GM12878 (cell line): ENCODE measurements around the gene GVQW3. TPM values are rescaled to one million over a fixed set of nuclear protein-coding genes. Genes with fewer than 3 reads are reported as not detected.

ENCODE experiments used
- ATAC-seq: fragments of 200-7000 bp; cut with Tn5 transposase; 3 replicates; pipeline ENCODE4 v1.9.1; 2020; ENCODE audit warnings: mild to moderate bottlenecking, moderate library complexity
- BruUV-seq: library from RNA; stranded (reverse); fragments of 400-500 nt; replicated peaks from 2 replicates; lab custom pipeline; 2021; lab: Mats Ljungman, UMichigan
- CTCF ChIA-PET: fragments of 300-600 bp; sonication (Branson Sonifier 250); formaldehyde crosslinking; extraction: SDS; loops from one replicate; lab custom pipeline; 2021; ENCODE audit warnings: inconsistent platforms; lab: Yijun Ruan, JAX
- POLR2A ChIA-PET: fragments of 350-600 bp; formaldehyde crosslinking; extraction: SDS; loops from one replicate; lab custom pipeline; 2021; ENCODE audit warnings: inconsistent platforms; lab: Charles Lee
- RAD21 ChIA-PET: fragments of 300-600 bp; sonication (Branson Sonifier 250); formaldehyde crosslinking; loops from one replicate; lab custom pipeline; 2023; ENCODE audit warnings: antibody characterized with exemption; ENCODE audit not compliant: unreplicated experiment; lab: Charles Lee
- SMC1A ChIA-PET: fragments of 300-600 bp; sonication (Branson Sonifier 250); formaldehyde crosslinking; loops from one replicate; lab custom pipeline; 2023; ENCODE audit not compliant: unreplicated experiment, uncharacterized antibody; lab: Charles Lee
- DNase-seq: peaks from one replicate; pipeline ENCODE4 v3.0.0-alpha.2; 2011; ENCODE audit warnings: low read depth, low spot score
- FAIRE-seq: peaks from 3 replicates; lab custom pipeline; 2011; peaks lifted over from hg19 to GRCh38; lab: Jason Lieb, UNC
- H2AFZ ChIP-seq: 2 replicates; pipeline ENCODE4 v1.6.0; 2011; ENCODE audit warnings: low read depth, low read length, control low read depth; ENCODE audit not compliant: control insufficient read depth
- H3K27ac ChIP-seq: 2 replicates; pipeline ENCODE4 v1.5.1; 2011; ENCODE audit warnings: control low read depth; ENCODE audit not compliant: control insufficient read depth, insufficient read depth
- H3K27me3 ChIP-seq, 2 experiments: replicated peaks in 1 of 2; 2 replicates each; pipeline versions ENCODE4 v1.6.0 to v1.6.1; 2011; ENCODE audit warnings: low read length in 1 of 2; ENCODE audit not compliant: control insufficient read depth in 2 of 2, insufficient read depth in 2 of 2
- H3K36me3 ChIP-seq, 2 experiments: 2 replicates each; pipeline ENCODE4 v1.5.1; 2011; ENCODE audit warnings: low read length in 1 of 2; ENCODE audit not compliant: control insufficient read depth in 2 of 2, insufficient read depth in 2 of 2
- H3K4me1 ChIP-seq: 2 replicates; pipeline ENCODE4 v1.6.1; 2011; ENCODE audit warnings: mild to moderate bottlenecking, low read length, moderate library complexity, mixed read lengths; ENCODE audit not compliant: control insufficient read depth, insufficient read depth
- H3K4me2 ChIP-seq: 2 replicates; pipeline ENCODE4 v1.6.0; 2011; ENCODE audit warnings: control low read depth; ENCODE audit not compliant: control insufficient read depth, insufficient read depth
- H3K4me3 ChIP-seq: fragments of 200-600 bp; sonication (generic); 2 replicates; pipeline ENCODE4 v1.5.1; 2016
- H3K79me2 ChIP-seq: 2 replicates; pipeline ENCODE4 v1.6.0; 2011; ENCODE audit warnings: low read length; ENCODE audit not compliant: control insufficient read depth, insufficient read depth
- H3K9ac ChIP-seq: 2 replicates; pipeline ENCODE4 v1.8.0; 2011; ENCODE audit warnings: low read length, control low read depth, mixed read lengths; ENCODE audit not compliant: control insufficient read depth, insufficient read depth
- H3K9me3 ChIP-seq: replicated peaks from 3 replicates; pipeline ENCODE4 v1.5.1; 2011; ENCODE audit warnings: mild to moderate bottlenecking, low read length; ENCODE audit not compliant: control insufficient read depth, insufficient read depth
- H4K20me1 ChIP-seq: 2 replicates; pipeline ENCODE4 v1.6.0; 2011; ENCODE audit not compliant: control insufficient read depth, insufficient read depth
- BCLAF1 ChIP-seq: fragments of 450-650 bp; IDR thresholded peaks from 2 replicates; pipeline ENCODE4 v1.6.1; 2017; ENCODE audit warnings: antibody characterized with exemption, mild to moderate bottlenecking, moderate library complexity
- CHD4 ChIP-seq: fragments of 200-600 bp; sonication (generic); IDR thresholded peaks from 2 replicates; pipeline ENCODE4 v1.6.1; 2016; ENCODE audit warnings: mild to moderate bottlenecking
- E2F4 ChIP-seq: IDR thresholded peaks from 2 replicates; pipeline ENCODE4 v1.6.1; 2012; ENCODE audit warnings: low read depth, low read length, improper control_type of control experiment
- KDM1A ChIP-seq: fragments of 200-600 bp; sonication (generic); IDR thresholded peaks from 2 replicates; pipeline ENCODE4 v1.6.1; 2016; ENCODE audit warnings: borderline replicate concordance
- MEF2B ChIP-seq: fragments of 450-650 bp; IDR thresholded peaks from 2 replicates; pipeline ENCODE4 v1.6.1; 2018; ENCODE audit warnings: mild to moderate bottlenecking, moderate library complexity; ENCODE audit not compliant: partially characterized antibody, poor library complexity, severe bottlenecking
- MYB ChIP-seq: fragments of 150-350 bp; IDR thresholded peaks from 2 replicates; pipeline ENCODE4 v1.6.1; 2014; ENCODE audit warnings: mild to moderate bottlenecking, low read depth, low read length, borderline replicate concordance
- NR2C2 ChIP-seq: IDR thresholded peaks from 2 replicates; pipeline ENCODE4 v1.6.1; 2011; ENCODE audit warnings: borderline replicate concordance, low read depth; ENCODE audit not compliant: control insufficient read depth, insufficient read length
- SMC3 ChIP-seq: IDR thresholded peaks from 2 replicates; pipeline ENCODE4 v1.6.1; 2011; ENCODE audit warnings: low read length, improper control_type of control experiment, borderline replicate concordance
- STAT3 ChIP-seq: IDR thresholded peaks from 2 replicates; pipeline ENCODE4 v1.6.1; 2011; ENCODE audit warnings: low read depth, low read length, improper control_type of control experiment
- SUZ12 ChIP-seq: fragments of 200-600 bp; sonication (generic); IDR thresholded peaks from one replicate; pipeline ENCODE4 v1.6.1; 2018; ENCODE audit warnings: antibody characterized with exemption, mild to moderate bottlenecking; ENCODE audit not compliant: unreplicated experiment
- ZBTB33 ChIP-seq: fragments of 450-650 bp; IDR thresholded peaks from 2 replicates; pipeline ENCODE4 v1.6.1; 2017; ENCODE audit warnings: mild to moderate bottlenecking
- WGBS: methylation state at CpG from one replicate; pipeline ENCODE4 v1.1.6; 2016; ENCODE audit warnings: low lambda C conversion rate; ENCODE audit not compliant: insufficient replicate concordance, insufficient coverage; ENCODE audit errors: missing lambda C conversion rate; 5-methylcytosine and 5-hydroxymethylcytosine counted together
- in situ Hi-C: fragments of 300-500 bp; cut with MboI; formaldehyde crosslinking; loops from 9 replicates; pipeline ENCODE4 v1.14.3; 2018; ENCODE audit warnings: mixed read lengths
- intact Hi-C: fragments of 100-400 bp; cut with micrococcal nuclease; formaldehyde crosslinking; loops from one replicate; pipeline ENCODE4 v1.14.2; 2022; ENCODE audit not compliant: unreplicated experiment
- polyA plus RNA-seq, 11 experiments: library from polyadenylated mRNA; depleted of rRNA in 4 of 11; unstranded in 6 of 11; stranded (reverse) in 5 of 11; fragments of >200 nt; fragmentation: Nextera tagmentation in 4 of 11; fragmentation: Illumina TruSeq in 1 of 11; extraction: Ambion mirVana in 4 of 11; extraction: Trizol in 1 of 11; gene quantifications; 1 replicate in 1 of 11; 2 replicates in 10 of 11; pipeline versions ENCODE4 v1.2.1 to v1.2.3, GENCODE V29; 2011 to 2016; ENCODE audit warnings: inconsistent platforms in 2 of 11, missing spikeins in 2 of 11, low read depth in 1 of 11
- total RNA-seq, 4 experiments: library from RNA; depleted of rRNA in 3 of 4; stranded (reverse); fragments of >200 nt in 3 of 4; fragmentation: Illumina TruSeq in 1 of 4; extraction: Trizol in 1 of 4; gene quantifications; 2 replicates each; pipeline versions ENCODE4 v1.2.1 to v1.2.3, GENCODE V29; 2013 to 2021

GVQW3 gene
- total and polyA plus RNA-seq, 10 of the 15 experiments (the other 5 are each of a cell fraction or from before 2014, with no cell fraction given): 0.13 to 3.3 (median 1.7) TPM

GRCh38 chr11:76448506-76448905 is 67.4 kb downstream of the GVQW3 start:
- ATAC-seq (no peak), FAIRE-seq (no peak), DNase-seq (no peak)
- Histone ChIP-seq H3K79me2 (peaks cover 29% of the 10 kb centered on the region), H3K4me3 (no peak overlapping the region), H2AFZ (no peak overlapping the region), H3K27ac (no peak overlapping the region), H3K4me1 (no peaks in the 10 kb centered on the region), H3K27me3 (no peaks in the 10 kb centered on the region), H3K4me2 (no peak overlapping the region), H3K9me3 (no peaks in the 10 kb centered on the region), H4K20me1 (no peaks in the 10 kb centered on the region), H3K36me3 (peaks cover 0 to 1% of the 10 kb centered on the region in 2 experiments; a peak in 3 of 4 replicates), H3K9ac (no peak overlapping the region)
- intact Hi-C loops: loop anchor here (10.0 kb wide), 1 partner anchor 214 kb away; no protein-coding TSS in a partner anchor
- TF ChIP-seq KDM1A (no peak), NR2C2 (no peak)
- SMC1A ChIA-PET: interaction anchor here (0.6 to 1.5 kb wide), 3 partner anchors 8 to 876 kb away, joined by 4 read pairs; partner anchors contain the start of gene GVQW3
- 100% methylated on average over 2 of the region's 2 CpGs for WGBS
- in situ Hi-C loops: no loop called here
- CTCF ChIA-PET: no interaction called here
- RAD21 ChIA-PET: no interaction called here
- POLR2A ChIA-PET: interaction anchor here (0.6 to 0.7 kb wide), 2 partner anchors 50 to 411 kb away, joined by 4 to 5 read pairs; no protein-coding TSS in a partner anchor
- no TSS peak for BruUV-seq

- Histone ChIP-seq H3K27ac (no peak overlapping the region), H3K4me2 (no peak overlapping the region), H2AFZ (no peak overlapping the region), H3K9ac (no peak overlapping the region), H3K36me3 (peaks cover 0 to 1% of the 10 kb centered on the region in 2 experiments; a peak in 3 of 4 replicates), H3K4me1 (no peaks in the 10 kb centered on the region), H3K9me3 (no peaks in the 10 kb centered on the region), H4K20me1 (no peaks in the 10 kb centered on the region), H3K4me3 (no peak overlapping the region), H3K27me3 (no peaks in the 10 kb centered on the region), H3K79me2 (no peaks in the 10 kb centered on the region)
- 98% methylated on average over 6 of the region's 6 CpGs for WGBS
- in situ Hi-C loops (no loop called here), intact Hi-C loops (no loop called here)
- ChIA-PET CTCF (no interaction called here), RAD21 (no interaction called here), SMC1A (interaction anchor here (0.7 to 0.9 kb wide), 2 partner anchors 22 to 28 kb away, joined by 3 read pairs; no protein-coding TSS in a partner anchor), POLR2A (no interaction called here)
- no TSS peak for BruUV-seq
- no peak for ATAC-seq
- no peak for DNase-seq
- FAIRE-seq: no peak
- no peak for TF ChIP-seq STAT3
- TF ChIP-seq MEF2B: no peak
- no peak for TF ChIP-seq SMC3
- no peak for TF ChIP-seq E2F4
- TF ChIP-seq BCLAF1: no peak
- no peak for TF ChIP-seq MYB
- no peak for TF ChIP-seq SUZ12
- no peak for TF ChIP-seq ZBTB33
- no peak for TF ChIP-seq CHD4
These were observed 72.1 kb downstream of the GVQW3 start for GRCh38 chr11:76453248-76453647.
